Breast epithelium (tissue), 3 donors: ENCODE results near the gene OR4F6.

Source experiments
- CTCF ChIP-seq, 3 donors: fragments of 450-650 bp; IDR thresholded peaks; one replicate each; pipeline ENCODE4 v1.5.1; 2016 to 2017; ENCODE audit warnings: antibody characterized with exemption in 3 of 3, mild to moderate bottlenecking in 3 of 3, moderate library complexity in 3 of 3
- POLR2A ChIP-seq: fragments of 450-650 bp; IDR thresholded peaks from one replicate; pipeline ENCODE4 v1.6.1; 2016; ENCODE audit warnings: antibody characterized with exemption, mild to moderate bottlenecking, moderate library complexity
- POLR2AphosphoS5 ChIP-seq, 3 donors: sonication (generic); formaldehyde crosslinking; IDR thresholded peaks; one replicate each; pipeline ENCODE4 v1.6.1; 2017; ENCODE audit warnings: antibody characterized with exemption in 3 of 3

GRCh38 chr15:101781928-101782327, 21.4 kb upstream of the OR4F6 start:
- TF ChIP-seq CTCF (IDR thresholded peaks at IDR 0.05) (no peak), POLR2A (no peak), POLR2AphosphoS5 (IDR thresholded peaks at IDR 0.05) (no peak)
